MM.1S (cell line): ENCODE data around the gene PPP1R12B.
"Not testable (repeated sequence)": the region's sequence is repeated elsewhere in the genome, so short reads cannot be mapped to it uniquely, and the experiment has no call there.

ENCODE experiments used
- DNase-seq: peaks from one replicate; pipeline ENCODE4 v3.0.0-alpha.2; 2015
- H2AFZ ChIP-seq: fragments of 300-600 bp; sonication (generic); 2 replicates; pipeline ENCODE4 v1.6.0; 2016; ENCODE audit warnings: antibody characterized with exemption, low read length
- H3F3A ChIP-seq: fragments of 300-600 bp; sonication (generic); 2 replicates; pipeline ENCODE4 v1.6.1; 2016; ENCODE audit warnings: mild to moderate bottlenecking, antibody characterized with exemption, low read length, moderate library complexity, mixed read lengths; ENCODE audit not compliant: insufficient read depth
- H3K27ac ChIP-seq: fragments of 300-600 bp; sonication (generic); 2 replicates; pipeline ENCODE4 v1.5.1; 2016; ENCODE audit warnings: mild to moderate bottlenecking, low read length
- H3K27me3 ChIP-seq: fragments of 300-600 bp; sonication (generic); replicated peaks from 2 replicates; pipeline ENCODE4 v1.6.0; 2016; ENCODE audit warnings: low read length; ENCODE audit not compliant: insufficient read depth
- H3K36me3 ChIP-seq: fragments of 300-600 bp; sonication (generic); replicated peaks from 2 replicates; pipeline ENCODE4 v1.6.1; 2016; ENCODE audit warnings: mild to moderate bottlenecking, low read length, mixed read lengths; ENCODE audit not compliant: insufficient read depth
- H3K4me1 ChIP-seq: fragments of 300-600 bp; sonication (generic); 2 replicates; pipeline ENCODE4 v1.6.1; 2016; ENCODE audit warnings: low read length, mixed read lengths
- H3K4me2 ChIP-seq: fragments of 300-600 bp; sonication (generic); 2 replicates; pipeline ENCODE4 v1.6.0; 2016; ENCODE audit warnings: low read depth, low read length
- H3K4me3 ChIP-seq: fragments of 300-600 bp; sonication (generic); 2 replicates; pipeline ENCODE4 v1.5.1; 2016; ENCODE audit warnings: low read length, mixed read lengths
- H3K79me2 ChIP-seq: fragments of 300-600 bp; sonication (generic); 2 replicates; pipeline ENCODE4 v1.6.1; 2016; ENCODE audit warnings: mixed run types, low read length, mixed read lengths
- H3K9ac ChIP-seq: fragments of 300-600 bp; sonication (generic); 2 replicates; pipeline ENCODE4 v1.6.1; 2016; ENCODE audit warnings: low read length, mixed read lengths
- H3K9me2 ChIP-seq: fragments of 300-600 bp; sonication (generic); replicated peaks from 2 replicates; pipeline ENCODE4 v1.6.1; 2016; ENCODE audit warnings: mild to moderate bottlenecking, low read length, mixed read lengths; ENCODE audit not compliant: insufficient read depth
- H3K9me3 ChIP-seq: fragments of 300-600 bp; sonication (generic); replicated peaks from 2 replicates; pipeline ENCODE4 v1.6.1; 2016; ENCODE audit warnings: mild to moderate bottlenecking, low read length, mixed read lengths; ENCODE audit not compliant: insufficient read depth
- H4K20me1 ChIP-seq: fragments of 300-600 bp; sonication (generic); 2 replicates; pipeline ENCODE4 v1.6.1; 2016; ENCODE audit warnings: mild to moderate bottlenecking, low read length, moderate library complexity, mixed read lengths; ENCODE audit not compliant: insufficient read depth
- CTCF ChIP-seq: fragments of 300-600 bp; sonication (generic); IDR thresholded peaks from 2 replicates; pipeline ENCODE4 v1.5.1; 2016; ENCODE audit warnings: antibody characterized with exemption, low read length, mixed read lengths
- EZH2 ChIP-seq: fragments of 300-600 bp; sonication (generic); optimal IDR thresholded peaks from 2 replicates; pipeline ENCODE3; 2017; ENCODE audit warnings: low read depth, mild to moderate bottlenecking, antibody characterized with exemption, low read length, mixed read lengths
- EZH2phosphoT487 ChIP-seq: fragments of 300-600 bp; sonication (generic); IDR thresholded peaks from 2 replicates; pipeline ENCODE4 v1.6.1; 2018; ENCODE audit warnings: antibody characterized with exemption, low read length

PPP1R12B gene

GRCh38 chr1:202521484-202521883 lies 173.0 kb downstream of the PPP1R12B start:
- not testable (repeated sequence) for H3K9ac ChIP-seq, H2AFZ ChIP-seq, H3K9me2 ChIP-seq, H3K4me3 ChIP-seq, H3K36me3 ChIP-seq, H3K79me2 ChIP-seq, H3F3A ChIP-seq, H3K9me3 ChIP-seq, H3K27me3 ChIP-seq, H4K20me1 ChIP-seq
- H3K4me2 ChIP-seq, result peak overlapping the region; percentile 42
- peaks cover 23% of the 10 kb centered on the region for H3K4me1 ChIP-seq
- H3K27ac ChIP-seq, result peak overlapping the region; percentile 9; the same call in 1 of the 2 replicates
- DNase-seq, result peak; percentile 18

GRCh38 chr1:202521886-202522285 lies 173.4 kb downstream of the PPP1R12B start:
- no peak for DNase-seq
- H3K9me3 ChIP-seq, result no peaks in the 10 kb centered on the region
- H3K4me2 ChIP-seq, result peak overlapping the region; percentile 42; the same call in 1 of the 2 replicates
- H3K9me2 ChIP-seq, result no peaks in the 10 kb centered on the region
- H3F3A ChIP-seq, result peaks cover 9% of the 10 kb centered on the region
- H2AFZ ChIP-seq, result no peak overlapping the region
- H4K20me1 ChIP-seq, result no peaks in the 10 kb centered on the region
- H3K9ac ChIP-seq, result no peak overlapping the region
- no peak overlapping the region for H3K27ac ChIP-seq
- no peaks in the 10 kb centered on the region for H3K79me2 ChIP-seq
- H3K36me3 ChIP-seq, result no peaks in the 10 kb centered on the region
- peaks cover 21% of the 10 kb centered on the region for H3K4me1 ChIP-seq
- TF ChIP-seq EZH2, result no peak
- no peak for TF ChIP-seq CTCF
- TF ChIP-seq EZH2phosphoT487, result no peak
- H3K27me3 ChIP-seq, result no peaks in the 10 kb centered on the region
- no peak overlapping the region for H3K4me3 ChIP-seq

- H3K27me3 ChIP-seq, H3K27ac ChIP-seq, H3K36me3 ChIP-seq, H3K79me2 ChIP-seq, H2AFZ ChIP-seq, H4K20me1 ChIP-seq, H3K9me3 ChIP-seq, H3K4me1 ChIP-seq, DNase-seq, H3K4me2 ChIP-seq, H3K9ac ChIP-seq, H3K9me2 ChIP-seq, H3K4me3 ChIP-seq, H3F3A ChIP-seq: not testable (repeated sequence)
These were observed 177.6 kb downstream of the PPP1R12B start for GRCh38 chr1:202526056-202526455.

- not testable (repeated sequence) for H3K4me1 ChIP-seq, H3K27me3 ChIP-seq, H4K20me1 ChIP-seq, H3K4me2 ChIP-seq, H2AFZ ChIP-seq, DNase-seq, H3F3A ChIP-seq, H3K79me2 ChIP-seq, H3K27ac ChIP-seq, H3K9me3 ChIP-seq, H3K9ac ChIP-seq, H3K9me2 ChIP-seq, H3K4me3 ChIP-seq, H3K36me3 ChIP-seq
These were observed 179.7 kb downstream of the PPP1R12B start for GRCh38 chr1:202528096-202528722.

GRCh38 chr1:202530686-202531085 lies 182.2 kb downstream of the PPP1R12B start:
- H3K4me1 ChIP-seq, H3K4me3 ChIP-seq, H3K27ac ChIP-seq, H3K4me2 ChIP-seq, H3K9ac ChIP-seq, H3K9me2 ChIP-seq, H3K36me3 ChIP-seq, H3K9me3 ChIP-seq, H3K79me2 ChIP-seq, H2AFZ ChIP-seq, H3K27me3 ChIP-seq, H4K20me1 ChIP-seq, DNase-seq, H3F3A ChIP-seq: not testable (repeated sequence)
